T-helper 2 cell (primary cell): Measurements from ENCODE around the gene JMJD6.
"Not testable (repeated sequence)": the region's sequence is repeated elsewhere in the genome, so short reads cannot be mapped to it uniquely, and the experiment has no call there.

Source experiments
- DNase-seq, 5 experiments: peaks; one replicate each; pipeline versions ENCODE4 v3.0.0 to v3.0.0-alpha.2; 2012 to 2022

JMJD6 gene

GRCh38 chr17:76736349-76737081 lies 10.1 kb upstream of the JMJD6 start:
- DNase-seq = peak; percentile 44 to 81 (median 55)

GRCh38 chr17:76735586-76736348 lies 9.4 kb upstream of the JMJD6 start:
- no peak for DNase-seq

- DNase-seq = peak in 1 of 5 experiments; percentile 66
Measured at GRCh38 chr17:76735006-76735405, 8.6 kb upstream of the JMJD6 start.

GRCh38 chr17:76734080-76734840 lies 7.9 kb upstream of the JMJD6 start:
- peak in 1 of 5 experiments; percentile 58 for DNase-seq

GRCh38 chr17:76733618-76733957 lies 7.2 kb upstream of the JMJD6 start:
- no peak for DNase-seq

DNA sequence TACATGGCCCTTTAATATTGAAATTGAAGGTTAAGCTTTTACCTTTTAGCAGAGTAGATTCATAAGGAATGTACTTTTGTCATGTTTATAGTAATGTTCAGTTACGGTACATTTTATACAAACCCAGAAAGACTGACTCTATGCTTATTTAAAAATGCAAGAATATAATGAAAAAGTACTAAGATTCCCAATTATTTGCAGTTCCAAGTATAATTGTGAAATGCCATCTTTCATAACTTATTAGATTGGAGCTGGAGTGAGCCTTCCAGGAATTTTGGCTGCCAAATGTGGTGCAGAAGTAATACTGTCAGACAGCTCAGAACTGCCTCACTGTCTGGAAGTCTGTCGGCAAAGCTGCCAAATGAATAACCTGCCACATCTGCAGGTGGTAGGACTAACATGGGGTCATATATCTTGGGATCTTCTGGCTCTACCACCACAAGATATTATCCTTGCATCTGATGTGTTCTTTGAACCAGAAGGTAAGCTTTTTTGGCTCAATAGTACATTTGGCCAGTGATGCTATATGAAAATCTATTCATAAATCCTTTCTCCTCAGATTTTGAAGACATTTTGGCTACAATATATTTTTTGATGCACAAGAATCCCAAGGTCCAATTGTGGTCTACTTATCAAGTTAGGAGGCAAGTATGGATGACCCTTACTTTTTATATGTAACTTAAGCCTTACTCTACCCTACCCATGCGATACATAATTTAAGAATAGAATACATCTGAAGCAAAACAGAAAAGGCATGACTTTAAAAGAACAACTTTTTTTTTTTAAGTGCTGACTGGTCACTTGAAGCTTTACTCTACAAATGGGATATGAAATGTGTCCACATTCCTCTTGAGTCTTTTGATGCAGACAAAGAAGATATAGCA lies 6.6 kb upstream of the JMJD6 start:
- no peak for DNase-seq

GRCh38 chr17:76731800-76732733 lies 5.7 kb upstream of the JMJD6 start:
- not testable (repeated sequence) for DNase-seq

- DNase-seq = peak in 1 of 5 experiments; percentile 65
Measured at GRCh38 chr17:76727745-76728456, 1.5 kb upstream of the JMJD6 start.

- peak; percentile 66 to 97 (median 84) for DNase-seq
Measured at GRCh38 chr17:76726776-76727718, 641 bp upstream of the JMJD6 start, which contains the start of gene METTL23. METTL23 (plus strand) TSS chr17:76726839; CDS start chr17:76729711, 2,872 bp downstream.

- DNase-seq = peak; percentile 37 to 86 (median 65)
Measured at GRCh38 chr17:76725580-76726230, 701 bp downstream of the JMJD6 start.

- no peak for DNase-seq
Measured at GRCh38 chr17:76723812-76724211, 2.6 kb downstream of the JMJD6 start.

GRCh38 chr17:76722977-76723376 lies 3.4 kb downstream of the JMJD6 start:
- DNase-seq = not testable (repeated sequence)

- no peak for DNase-seq
Measured at GRCh38 chr17:76722279-76722678, 4.1 kb downstream of the JMJD6 start.

GRCh38 chr17:76721463-76721862 lies 4.9 kb downstream of the JMJD6 start:
- DNase-seq = no peak

DNA sequence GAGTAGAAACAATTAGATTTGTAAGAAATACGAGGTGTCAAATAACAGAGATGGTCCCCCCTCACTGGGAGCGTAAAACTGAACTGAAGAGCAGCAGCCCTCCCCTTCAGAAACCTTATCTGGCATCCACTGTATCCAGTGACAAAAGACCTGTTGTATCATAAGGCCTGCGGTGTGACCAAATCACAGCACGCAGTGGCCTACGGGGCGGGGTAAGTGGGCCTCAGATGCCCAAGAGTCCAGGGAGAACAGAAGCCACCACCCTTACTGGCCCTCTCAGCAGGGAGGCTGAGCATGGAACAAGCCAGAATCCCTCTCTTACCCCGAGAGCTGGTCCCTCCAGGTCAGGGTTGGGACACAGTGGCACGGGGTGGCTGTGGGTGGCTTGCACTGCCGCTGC lies 5.5 kb downstream of the JMJD6 start:
- no peak for DNase-seq

GRCh38 chr17:76720211-76720610 lies 6.2 kb downstream of the JMJD6 start:
- DNase-seq = no peak

DNA sequence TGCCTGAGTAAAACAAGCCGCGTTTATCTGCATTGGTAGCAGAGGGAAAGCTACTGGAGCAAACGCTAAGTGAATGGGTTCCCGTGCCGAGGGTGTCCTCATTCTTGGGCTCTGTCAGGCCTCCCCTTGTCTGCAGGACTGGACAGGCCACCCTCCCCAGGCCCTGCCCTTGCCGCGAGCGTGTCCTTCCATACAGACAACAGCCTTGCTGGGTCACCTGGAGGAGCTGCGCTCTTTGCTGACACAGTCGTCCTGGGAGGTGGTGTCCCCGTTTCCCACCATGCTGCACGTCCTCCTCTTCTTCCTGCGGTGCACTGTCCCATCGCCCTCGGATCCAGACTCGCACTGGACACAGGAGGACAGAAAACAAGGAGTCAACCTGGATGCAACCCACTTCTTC lies 7.9 kb downstream of the JMJD6 start:
- DNase-seq = no peak

GRCh38 chr17:76716839-76717215 lies 9.6 kb downstream of the JMJD6 start:
- DNase-seq = no peak
